Natural killer cell (primary cell): ENCODE data around the gene LARP4B. TPM values are rescaled to one million over a fixed set of nuclear protein-coding genes. Genes with fewer than 3 reads are reported as not detected.

ENCODE experiments used
- ATAC-seq, 3 donors: fragments of 150-1000 bp in 2 of 3; fragments of 200-7000 bp in 1 of 3; cut with Tn5 transposase; 1 replicate in 1 of 3; 2 replicates in 2 of 3; pipeline ENCODE4 v1.10.0; 2021; ENCODE audit warnings: mild to moderate bottlenecking in 2 of 3, moderate library complexity in 2 of 3
- DNase-seq, 2 donors: peaks; one replicate each; pipeline versions ENCODE4 v3.0.0 to v3.0.0-alpha.2; 2013 to 2021; ENCODE audit warnings: mixed read lengths in 1 of 2
- H3K27ac ChIP-seq: one replicate; pipeline ENCODE4 v1.5.1; 2013; ENCODE audit warnings: mild to moderate bottlenecking, low read length
- H3K27me3 ChIP-seq: one replicate; pipeline ENCODE4 v1.6.1; 2013; ENCODE audit warnings: low read length; ENCODE audit not compliant: control insufficient read depth, insufficient read depth
- H3K36me3 ChIP-seq: one replicate; pipeline ENCODE4 v1.6.1; 2013; ENCODE audit warnings: low read length; ENCODE audit not compliant: control insufficient read depth, insufficient read depth
- H3K4me1 ChIP-seq: one replicate; pipeline ENCODE4 v1.6.1; 2013; ENCODE audit warnings: low read length; ENCODE audit not compliant: control insufficient read depth, insufficient read depth
- H3K4me3 ChIP-seq: one replicate; pipeline ENCODE4 v1.5.1; 2013; ENCODE audit warnings: low read length
- H3K9me3 ChIP-seq: one replicate; pipeline ENCODE4 v1.6.1; 2013; ENCODE audit warnings: low read length; ENCODE audit not compliant: control insufficient read depth, insufficient read depth
- H3K27ac Mint-ChIP-seq, 2 donors: one replicate each; pipeline ENCODE4 v1.8.0; 2022; ENCODE audit warnings: mild to moderate bottlenecking in 2 of 2, mixed read lengths in 2 of 2, moderate library complexity in 1 of 2
- H3K27me3 Mint-ChIP-seq, 2 donors: one replicate each; pipeline ENCODE4 v1.8.0; 2022; ENCODE audit warnings: low read depth in 2 of 2, mixed read lengths in 2 of 2
- H3K36me3 Mint-ChIP-seq: one replicate; pipeline ENCODE4 v1.8.0; 2022; ENCODE audit warnings: mixed read lengths
- H3K4me1 Mint-ChIP-seq, 2 donors: one replicate each; pipeline ENCODE4 v1.8.0; 2022; ENCODE audit warnings: mixed read lengths in 2 of 2
- H3K4me3 Mint-ChIP-seq: one replicate; pipeline ENCODE4 v1.8.0; 2022; ENCODE audit warnings: mild to moderate bottlenecking, moderate library complexity, mixed read lengths
- H3K9me3 Mint-ChIP-seq, 2 donors: one replicate each; pipeline ENCODE4 v1.8.0; 2022; ENCODE audit warnings: mixed read lengths in 2 of 2
- CTCF ChIP-seq: fragments of 200-600 bp; IDR thresholded peaks from one replicate; pipeline ENCODE4 v1.8.0; 2022; ENCODE audit warnings: antibody characterized with exemption
- WGBS: methylation state at CpG from one replicate; pipeline ENCODE4 v1.1.7; 2013; ENCODE audit warnings: missing lambda C conversion rate; ENCODE audit not compliant: insufficient coverage; 5-methylcytosine and 5-hydroxymethylcytosine counted together
- intact Hi-C: fragments of 100-400 bp; cut with micrococcal nuclease; formaldehyde crosslinking; loops from one replicate; pipeline ENCODE4 v1.14.2; 2022
- total RNA-seq, 4 donors: library from RNA; stranded (reverse); fragments of 120-200 nt in 1 of 4; gene quantifications; one replicate each; pipeline versions ENCODE4 v1.2.3 to v1.2.4, GENCODE V29; 2013 to 2022

Gene LARP4B
- total RNA-seq, 3 donors from 2014 or later (not counting 1 experiment from before 2014, with no cell fraction given): 75.5 to 95.4 (median 90.2) TPM

- H3K36me3 ChIP-seq: peaks cover 28% of the 10 kb centered on the region
- H3K27me3 Mint-ChIP-seq: no peaks in the 10 kb centered on the region
- peak overlapping the region; percentile 76 to 90 for H3K27ac Mint-ChIP-seq
- peaks cover 12% of the 10 kb centered on the region for H3K4me1 ChIP-seq
- H3K36me3 Mint-ChIP-seq: peaks cover 17% of the 10 kb centered on the region
- no peaks in the 10 kb centered on the region for H3K9me3 Mint-ChIP-seq
- no peak overlapping the region for H3K27ac ChIP-seq
- ATAC-seq (no peak), DNase-seq (no peak)
- H3K27me3 ChIP-seq: no peaks in the 10 kb centered on the region
- no peak overlapping the region for H3K4me3 Mint-ChIP-seq
- H3K4me3 ChIP-seq: no peak overlapping the region
- WGBS: 85% methylated on average over 6 of the region's 7 CpGs
- TF ChIP-seq CTCF: no peak
- peaks cover 58 to 61% of the 10 kb centered on the region in 2 donors for H3K4me1 Mint-ChIP-seq
- H3K9me3 ChIP-seq: no peaks in the 10 kb centered on the region
- intact Hi-C loops: no loop called here
These were observed 85.3 kb downstream of the LARP4B start for GRCh38 chr10:846126-846685.

GRCh38 chr10:845526-845925, 86.0 kb downstream of the LARP4B start:
- H3K27ac ChIP-seq: no peak overlapping the region

DNA sequence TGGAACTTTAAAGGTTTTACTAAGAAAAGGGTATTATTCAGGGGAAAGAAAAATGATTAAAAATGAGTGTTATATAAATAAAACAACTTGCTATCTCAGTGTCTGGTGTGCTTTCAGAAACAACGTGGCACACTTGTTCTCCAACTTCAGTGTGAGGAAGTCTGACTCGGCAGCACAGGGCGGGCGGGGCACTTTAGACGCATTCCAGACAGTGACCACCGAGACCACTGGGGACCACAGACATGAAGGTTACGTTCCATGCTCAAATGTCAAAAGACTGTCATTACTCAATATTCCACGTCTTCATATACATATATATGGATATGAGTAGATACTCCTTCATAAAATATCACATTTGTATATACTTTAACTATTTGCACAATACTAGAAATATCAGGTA, 87.0 kb downstream of the LARP4B start:
- Mint-ChIP-seq H3K4me1 (peaks cover 46 to 49% of the 10 kb centered on the region in 2 donors), H3K27ac (peak overlapping the region; percentile 76 to 90), H3K36me3 (peaks cover 2% of the 10 kb centered on the region), H3K27me3 (no peaks in the 10 kb centered on the region), H3K9me3 (no peaks in the 10 kb centered on the region), H3K4me3 (no peak overlapping the region)
- ATAC-seq (no peak), DNase-seq (no peak)
- no peak overlapping the region for H3K27ac ChIP-seq
- no peaks in the 10 kb centered on the region for H3K27me3 ChIP-seq
- H3K9me3 ChIP-seq: no peaks in the 10 kb centered on the region
- H3K4me3 ChIP-seq: no peak overlapping the region
- H3K36me3 ChIP-seq: peaks cover 32% of the 10 kb centered on the region
- peaks cover 12% of the 10 kb centered on the region for H3K4me1 ChIP-seq
- intact Hi-C loops: no loop called here
- WGBS: 42% methylated on average over 7 of the region's 8 CpGs
- TF ChIP-seq CTCF: no peak

More at GRCh38 chr10:845526-845925, 86.0 kb downstream of the LARP4B start:
- DNase-seq: no peak
- Histone ChIP-seq H3K9me3 (no peaks in the 10 kb centered on the region), H3K4me3 (no peak overlapping the region), H3K27me3 (no peaks in the 10 kb centered on the region), H3K36me3 (peaks cover 30% of the 10 kb centered on the region), H3K4me1 (peaks cover 12% of the 10 kb centered on the region)
- Mint-ChIP-seq H3K4me1 (peaks cover 51 to 55% of the 10 kb centered on the region in 2 donors), H3K36me3 (peaks cover 11% of the 10 kb centered on the region), H3K4me3 (no peak overlapping the region), H3K27me3 (no peaks in the 10 kb centered on the region), H3K27ac (peak overlapping the region; percentile 76 to 90), H3K9me3 (no peaks in the 10 kb centered on the region)
- ATAC-seq: no peak
- 94% methylated on average over 3 of the region's 3 CpGs for WGBS
- intact Hi-C loops: no loop called here
- no peak for TF ChIP-seq CTCF

DNA sequence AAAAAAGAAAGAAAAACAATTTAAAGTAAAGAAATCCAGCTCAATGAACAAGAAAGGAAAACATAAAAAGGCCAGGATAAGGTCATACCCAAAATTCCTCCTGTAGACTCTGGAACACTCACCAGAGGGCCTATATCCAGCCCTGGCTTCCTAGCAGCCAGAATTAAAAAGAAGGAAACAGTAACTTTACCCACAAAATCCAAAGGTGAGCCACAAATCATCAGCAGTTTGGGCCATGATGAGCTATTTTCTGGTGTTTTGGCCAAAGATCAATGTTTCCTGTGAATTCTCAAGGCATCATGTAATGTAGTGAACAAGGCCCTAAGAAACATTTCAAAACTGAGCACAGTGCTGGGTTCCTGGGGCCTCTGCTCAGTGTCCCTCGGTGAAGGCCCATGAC, 87.8 kb downstream of the LARP4B start:
- Mint-ChIP-seq H3K9me3 (no peaks in the 10 kb centered on the region), H3K36me3 (no peaks in the 10 kb centered on the region), H3K27me3 (no peaks in the 10 kb centered on the region), H3K4me1 (peaks cover 43 to 44% of the 10 kb centered on the region in 2 donors), H3K27ac (peak overlapping the region; percentile 22 to 45), H3K4me3 (no peak overlapping the region)
- DNase-seq (no peak), ATAC-seq (no peak)
- H3K27me3 ChIP-seq: no peaks in the 10 kb centered on the region
- H3K27ac ChIP-seq: no peak overlapping the region
- no peaks in the 10 kb centered on the region for H3K9me3 ChIP-seq
- no peak for TF ChIP-seq CTCF
- intact Hi-C loops: no loop called here
- WGBS: 100% methylated on average over 1 of the region's 1 CpG
- no peak overlapping the region for H3K4me3 ChIP-seq
- H3K36me3 ChIP-seq: peaks cover 33% of the 10 kb centered on the region
- peaks cover 12% of the 10 kb centered on the region for H3K4me1 ChIP-seq
